A673 (cell line): ENCODE measurements around the gene FRMD5. TPM values are rescaled to one million over a fixed set of nuclear protein-coding genes. Genes with fewer than 3 reads are reported as not detected.

Experiments
- BruUV-seq: library from RNA; stranded (reverse); fragments of 400-500 nt; replicated peaks from 2 replicates; lab custom pipeline; 2021; lab: Mats Ljungman, UMichigan
- CTCF ChIA-PET: fragments of 300-600 bp; sonication (Branson Sonifier 250); formaldehyde crosslinking; loops from one replicate; lab custom pipeline; 2022; ENCODE audit warnings: antibody characterized with exemption; lab: Charles Lee
- POLR2A ChIA-PET: fragments of 300-600 bp; sonication (Branson Sonifier 250); formaldehyde crosslinking; loops from one replicate; lab custom pipeline; 2022; ENCODE audit warnings: antibody characterized with exemption; ENCODE audit not compliant: low non-redundant PET; lab: Charles Lee
- DNase-seq: peaks from one replicate; pipeline ENCODE4 v3.0.0-alpha.2; 2015; ENCODE audit warnings: low spot score
- H3K27ac ChIP-seq: fragments of 200-600 bp; sonication (generic); 2 replicates; pipeline ENCODE4 v1.5.1; 2016; ENCODE audit warnings: mixed run types, low read depth, mild to moderate bottlenecking, mixed read lengths, antibody characterized with exemption, low read length; ENCODE audit not compliant: poor library complexity, severe bottlenecking
- H3K27me3 ChIP-seq: fragments of 200-600 bp; sonication (generic); replicated peaks from 2 replicates; pipeline ENCODE4 v1.6.1; 2017; ENCODE audit warnings: mixed run types, low read depth, mild to moderate bottlenecking, mixed read lengths, antibody characterized with exemption, low read length; ENCODE audit not compliant: insufficient read depth, poor library complexity
- H3K36me3 ChIP-seq: fragments of 200-600 bp; sonication (generic); 2 replicates; pipeline ENCODE4 v1.6.1; 2016; ENCODE audit warnings: mixed run types, mild to moderate bottlenecking, mixed read lengths, antibody characterized with exemption, low read length; ENCODE audit not compliant: insufficient read depth, poor library complexity, severe bottlenecking
- H3K4me1 ChIP-seq: fragments of 200-600 bp; sonication (generic); 2 replicates; pipeline ENCODE4 v1.6.1; 2017; ENCODE audit warnings: mixed run types, mild to moderate bottlenecking, mixed read lengths, antibody characterized with exemption, low read length; ENCODE audit not compliant: insufficient read depth, poor library complexity, severe bottlenecking
- H3K4me3 ChIP-seq: fragments of 200-600 bp; sonication (generic); 2 replicates; pipeline ENCODE4 v1.5.1; 2016; ENCODE audit warnings: low read depth, mixed run types, mild to moderate bottlenecking, mixed read lengths, low read length; ENCODE audit not compliant: poor library complexity, severe bottlenecking
- H3K9me3 ChIP-seq: fragments of 200-600 bp; sonication (generic); 2 replicates; pipeline ENCODE4 v1.6.1; 2016; ENCODE audit warnings: mixed run types, low read depth, mild to moderate bottlenecking, mixed read lengths, antibody characterized with exemption, low read length; ENCODE audit not compliant: poor library complexity, severe bottlenecking
- CTCF ChIP-seq: fragments of 300-800, 200-600 bp; sonication (generic); conservative IDR thresholded peaks from 2 replicates; pipeline ENCODE4 v1.5.1; 2017; ENCODE audit warnings: low read depth, mild to moderate bottlenecking, antibody characterized with exemption, low read length, moderate library complexity, mixed read lengths
- EZH2 ChIP-seq: fragments of 200-600 bp; sonication (generic); IDR thresholded peaks from 2 replicates; pipeline ENCODE4 v1.6.1; 2017; ENCODE audit warnings: borderline replicate concordance, low read depth, mild to moderate bottlenecking, mixed read lengths, antibody characterized with exemption, low read length; ENCODE audit not compliant: poor library complexity, severe bottlenecking
- intact Hi-C: fragments of 100-400 bp; cut with micrococcal nuclease; formaldehyde crosslinking; loops from one replicate; pipeline ENCODE4 v1.10.0; 2022; ENCODE audit not compliant: unreplicated experiment
- total RNA-seq: library from RNA; stranded (reverse); gene quantifications from 2 replicates; pipeline ENCODE4 v1.2.3, GENCODE V29; 2021

Gene FRMD5
- total RNA-seq, 1 experiment from 2014 or later: 2.6 TPM

GRCh38 chr15:44148580-44148979 is 46.5 kb downstream of the FRMD5 start:
- intact Hi-C loops: no loop called here
- no peak for TF ChIP-seq CTCF
- no peak for TF ChIP-seq EZH2
- H3K9me3 ChIP-seq: no peaks in the 10 kb centered on the region
- DNase-seq: no peak
- ChIA-PET POLR2A (no interaction called here), CTCF (no interaction called here)
- no peaks in the 10 kb centered on the region for H3K36me3 ChIP-seq
- H3K4me1 ChIP-seq: no peaks in the 10 kb centered on the region
- no peaks in the 10 kb centered on the region for H3K27me3 ChIP-seq
- H3K4me3 ChIP-seq: no peak overlapping the region
- no TSS peak for BruUV-seq
- no peak overlapping the region for H3K27ac ChIP-seq

- Histone ChIP-seq H3K27ac (no peak overlapping the region), H3K27me3 (no peaks in the 10 kb centered on the region), H3K36me3 (no peaks in the 10 kb centered on the region), H3K9me3 (no peaks in the 10 kb centered on the region), H3K4me3 (no peak overlapping the region), H3K4me1 (no peaks in the 10 kb centered on the region)
- CTCF ChIA-PET: no interaction called here
- no TSS peak for BruUV-seq
- TF ChIP-seq CTCF (no peak), EZH2 (no peak)
- no peak for DNase-seq
- POLR2A ChIA-PET: no interaction called here
- intact Hi-C loops: no loop called here
Measured at GRCh38 chr15:44147636-44148035, 47.4 kb downstream of the FRMD5 start.

- TF ChIP-seq EZH2 (no peak), CTCF (no peak)
- no peaks in the 10 kb centered on the region for H3K4me1 ChIP-seq
- H3K9me3 ChIP-seq: no peaks in the 10 kb centered on the region
- no peak overlapping the region for H3K27ac ChIP-seq
- ChIA-PET CTCF (no interaction called here), POLR2A (interaction anchor here (0.7 kb wide), 1 partner anchor 135 kb away, joined by 3 read pairs; no protein-coding TSS in a partner anchor)
- H3K36me3 ChIP-seq: no peaks in the 10 kb centered on the region
- no TSS peak for BruUV-seq
- no peak overlapping the region for H3K4me3 ChIP-seq
- no peaks in the 10 kb centered on the region for H3K27me3 ChIP-seq
- DNase-seq: no peak
- intact Hi-C loops: no loop called here
Measured at GRCh38 chr15:44145495-44145894, 49.6 kb downstream of the FRMD5 start.
